Peyer's patch (tissue), 4 donors: ENCODE measurements around the gene SMURF2.

Source experiments
- POLR2A ChIP-seq, 2 donors: fragments of 450-650 bp; IDR thresholded peaks; one replicate each; pipeline ENCODE4 v1.5.1; 2017; ENCODE audit warnings: antibody characterized with exemption in 2 of 2, mild to moderate bottlenecking in 2 of 2, moderate library complexity in 2 of 2
- TF ChIP-seq, protein P1 (sequence below), 6 experiments: fragments of 450-650 bp in 4 of 6; fragments of 200-600 bp in 2 of 6; sonication (generic) in 1 of 6; IDR thresholded peaks; one replicate each; pipeline ENCODE4 v1.5.1; 2017 to 2019; ENCODE audit warnings: antibody characterized with exemption in 6 of 6, mild to moderate bottlenecking in 3 of 6, moderate library complexity in 1 of 6

DNA sequence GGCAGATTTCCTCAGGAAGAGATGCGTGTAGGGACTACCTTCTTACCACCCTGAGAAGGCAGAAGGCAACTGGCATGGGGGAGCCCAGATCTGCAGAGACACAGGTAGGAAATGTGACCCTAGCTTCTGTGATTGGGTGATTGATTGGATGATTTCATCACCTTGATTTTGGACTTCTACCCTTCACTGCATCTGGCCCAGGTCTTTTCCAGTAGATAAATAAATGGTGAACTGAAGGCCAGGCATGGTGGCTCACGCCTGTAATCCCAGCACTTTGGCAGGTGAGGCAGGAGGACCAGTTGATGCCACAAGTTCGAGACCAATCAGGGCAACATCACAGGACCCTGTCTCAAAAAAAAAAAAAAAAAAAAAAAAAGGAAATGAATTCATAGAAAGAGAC lies 14.7 kb upstream of the SMURF2 start:
- no peak for TF ChIP-seq POLR2A (IDR thresholded peaks at IDR 0.05)
- TF ChIP-seq, protein P1, sequence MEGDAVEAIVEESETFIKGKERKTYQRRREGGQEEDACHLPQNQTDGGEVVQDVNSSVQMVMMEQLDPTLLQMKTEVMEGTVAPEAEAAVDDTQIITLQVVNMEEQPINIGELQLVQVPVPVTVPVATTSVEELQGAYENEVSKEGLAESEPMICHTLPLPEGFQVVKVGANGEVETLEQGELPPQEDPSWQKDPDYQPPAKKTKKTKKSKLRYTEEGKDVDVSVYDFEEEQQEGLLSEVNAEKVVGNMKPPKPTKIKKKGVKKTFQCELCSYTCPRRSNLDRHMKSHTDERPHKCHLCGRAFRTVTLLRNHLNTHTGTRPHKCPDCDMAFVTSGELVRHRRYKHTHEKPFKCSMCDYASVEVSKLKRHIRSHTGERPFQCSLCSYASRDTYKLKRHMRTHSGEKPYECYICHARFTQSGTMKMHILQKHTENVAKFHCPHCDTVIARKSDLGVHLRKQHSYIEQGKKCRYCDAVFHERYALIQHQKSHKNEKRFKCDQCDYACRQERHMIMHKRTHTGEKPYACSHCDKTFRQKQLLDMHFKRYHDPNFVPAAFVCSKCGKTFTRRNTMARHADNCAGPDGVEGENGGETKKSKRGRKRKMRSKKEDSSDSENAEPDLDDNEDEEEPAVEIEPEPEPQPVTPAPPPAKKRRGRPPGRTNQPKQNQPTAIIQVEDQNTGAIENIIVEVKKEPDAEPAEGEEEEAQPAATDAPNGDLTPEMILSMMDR (IDR thresholded peaks at IDR 0.05) = no peak
